Karpas-422 (cell line): ENCODE results near the gene SLC33A1. TPM values are rescaled to one million over a fixed set of nuclear protein-coding genes. Genes with fewer than 3 reads are reported as not detected.
A peak's percentile ranks its signal among the peaks of the same experiment; 100 is the strongest.
"Not testable (repeated sequence)": the region's sequence is repeated elsewhere in the genome, so short reads cannot be mapped to it uniquely, and the experiment has no call there.

Source experiments
- DNase-seq: peaks from one replicate; pipeline ENCODE4 v3.0.0-alpha.2; 2015
- H2AFZ ChIP-seq: fragments of 200-600 bp; sonication (generic); 2 replicates; pipeline ENCODE4 v1.6.1; 2014; ENCODE audit warnings: antibody characterized with exemption, low read length, mixed read lengths
- H3K27ac ChIP-seq: fragments of 200-600 bp; sonication (generic); 2 replicates; pipeline ENCODE4 v1.5.1; 2014; ENCODE audit warnings: mild to moderate bottlenecking, low read length, moderate library complexity
- H3K27me3 ChIP-seq: fragments of 200-600 bp; sonication (generic); 2 replicates; pipeline ENCODE4 v1.6.1; 2014; ENCODE audit warnings: low read length, mixed read lengths
- H3K36me3 ChIP-seq: fragments of 200-600 bp; sonication (generic); 2 replicates; pipeline ENCODE4 v1.6.1; 2014; ENCODE audit warnings: low read length, mixed read lengths; ENCODE audit not compliant: insufficient read depth
- H3K4me1 ChIP-seq: fragments of 200-600 bp; sonication (generic); 2 replicates; pipeline ENCODE4 v1.6.1; 2014; ENCODE audit warnings: mild to moderate bottlenecking, low read length, mixed read lengths
- H3K4me2 ChIP-seq: fragments of 200-600 bp; sonication (generic); 2 replicates; pipeline ENCODE4 v1.6.1; 2014; ENCODE audit warnings: low read length, low read depth, mild to moderate bottlenecking; ENCODE audit not compliant: poor library complexity, severe bottlenecking
- H3K4me3 ChIP-seq: fragments of 200-600 bp; sonication (generic); 2 replicates; pipeline ENCODE4 v1.5.1; 2014; ENCODE audit warnings: mild to moderate bottlenecking, antibody characterized with exemption, low read length, mixed read lengths
- H3K79me2 ChIP-seq: fragments of 200-600 bp; sonication (generic); 2 replicates; pipeline ENCODE4 v1.6.1; 2014; ENCODE audit warnings: mild to moderate bottlenecking, low read length, mixed read lengths
- H3K9ac ChIP-seq: fragments of 200-600 bp; sonication (generic); 2 replicates; pipeline ENCODE4 v1.6.0; 2014; ENCODE audit warnings: low read length
- H3K9me2 ChIP-seq: fragments of 200-600 bp; sonication (generic), shearing (Covaris generic); replicated peaks from 2 replicates; pipeline ENCODE4 v1.6.0; 2014; ENCODE audit warnings: mild to moderate bottlenecking, low read length, moderate library complexity; ENCODE audit not compliant: insufficient read depth
- H3K9me3 ChIP-seq: fragments of 300-700, 200-600 bp; sonication (generic); 2 replicates; pipeline ENCODE4 v1.6.1; 2014; ENCODE audit warnings: low read length, mixed read lengths
- H4K20me1 ChIP-seq: fragments of 200-600 bp; sonication (generic); 2 replicates; pipeline ENCODE4 v1.6.1; 2014; ENCODE audit warnings: mild to moderate bottlenecking, antibody characterized with exemption, low read length, low read depth; ENCODE audit not compliant: insufficient read depth
- total RNA-seq: library from RNA; depleted of rRNA; stranded (reverse); fragments of >200 nt; shearing (Covaris generic); gene quantifications from 2 replicates; pipeline ENCODE4 v1.2.3, GENCODE V29; 2014; ENCODE audit warnings: low replicate concordance

Gene SLC33A1
- total RNA-seq, 1 experiment from 2014 or later: 54.6 TPM

- DNase-seq: peak; percentile 97
- 0 out of 2 replicates have a peak, but pooled peaks cover 5% of the 10 kb centered on the region for H3K36me3 ChIP-seq
- H3K4me1 ChIP-seq: peaks cover 38% of the 10 kb centered on the region
- peak within 1 kb of the TSS; percentile 82 for H3K27ac ChIP-seq
- H3K9ac ChIP-seq: peak within 1 kb of the TSS; percentile 100
- peaks cover 49% of the 10 kb centered on the region for H3K79me2 ChIP-seq
- no peaks in the 10 kb centered on the region for H3K9me2 ChIP-seq
- H3K4me3 ChIP-seq: peak within 1 kb of the TSS; percentile 99
- H4K20me1 ChIP-seq: peaks cover 24% of the 10 kb centered on the region
- no peaks in the 10 kb centered on the region for H3K9me3 ChIP-seq
- H3K4me2 ChIP-seq: peak within 1 kb of the TSS; percentile 91
- peak within 1 kb of the TSS; percentile 92 for H2AFZ ChIP-seq
- H3K27me3 ChIP-seq: no peaks in the 10 kb centered on the region
Observed at GRCh38 chr3:155870133-155870944, 16.1 kb upstream of the SLC33A1 start, which contains the start of gene GMPS. TSS of gene GMPS (plus strand) at chr3:155870650. CDS start at chr3:155870871, 221 bp downstream.

GRCh38 chr3:155869691-155870090 is 15.5 kb upstream of the SLC33A1 start:
- peaks cover 42% of the 10 kb centered on the region for H3K79me2 ChIP-seq
- H4K20me1 ChIP-seq: peaks cover 24% of the 10 kb centered on the region
- peak; percentile 54 for DNase-seq
- H3K27ac ChIP-seq: peak overlapping the region; percentile 59
- no peaks in the 10 kb centered on the region for H3K9me3 ChIP-seq
- H3K4me3 ChIP-seq: peak overlapping the region; percentile 99
- H3K9ac ChIP-seq: peak overlapping the region; percentile 76
- no peaks in the 10 kb centered on the region for H3K9me2 ChIP-seq
- H3K27me3 ChIP-seq: no peaks in the 10 kb centered on the region
- H3K4me1 ChIP-seq: peaks cover 32% of the 10 kb centered on the region
- H2AFZ ChIP-seq: peak overlapping the region; percentile 92
- peak overlapping the region; percentile 91 for H3K4me2 ChIP-seq
- 0 out of 2 replicates have a peak, but pooled peaks cover 5% of the 10 kb centered on the region for H3K36me3 ChIP-seq

GRCh38 chr3:155863072-155863784 is 9.0 kb upstream of the SLC33A1 start:
- H3K4me2 ChIP-seq: no peak overlapping the region
- H3K36me3 ChIP-seq: no peaks in the 10 kb centered on the region
- H3K4me1 ChIP-seq: 0 out of 2 replicates have a peak, but pooled peaks cover 3% of the 10 kb centered on the region
- H4K20me1 ChIP-seq: no peaks in the 10 kb centered on the region
- no peaks in the 10 kb centered on the region for H3K9me2 ChIP-seq
- no peak for DNase-seq
- H3K27me3 ChIP-seq: no peaks in the 10 kb centered on the region
- no peak overlapping the region for H3K9ac ChIP-seq
- H3K9me3 ChIP-seq: peaks cover 4% of the 10 kb centered on the region; the same call in 1 of the 2 replicates
- no peak overlapping the region for H3K4me3 ChIP-seq
- no peak overlapping the region for H2AFZ ChIP-seq
- H3K79me2 ChIP-seq: no peaks in the 10 kb centered on the region
- H3K27ac ChIP-seq: no peak overlapping the region

GRCh38 chr3:155862290-155862982 is 8.2 kb upstream of the SLC33A1 start:
- not testable (repeated sequence) for H3K79me2 ChIP-seq, H3K9me2 ChIP-seq

DNA sequence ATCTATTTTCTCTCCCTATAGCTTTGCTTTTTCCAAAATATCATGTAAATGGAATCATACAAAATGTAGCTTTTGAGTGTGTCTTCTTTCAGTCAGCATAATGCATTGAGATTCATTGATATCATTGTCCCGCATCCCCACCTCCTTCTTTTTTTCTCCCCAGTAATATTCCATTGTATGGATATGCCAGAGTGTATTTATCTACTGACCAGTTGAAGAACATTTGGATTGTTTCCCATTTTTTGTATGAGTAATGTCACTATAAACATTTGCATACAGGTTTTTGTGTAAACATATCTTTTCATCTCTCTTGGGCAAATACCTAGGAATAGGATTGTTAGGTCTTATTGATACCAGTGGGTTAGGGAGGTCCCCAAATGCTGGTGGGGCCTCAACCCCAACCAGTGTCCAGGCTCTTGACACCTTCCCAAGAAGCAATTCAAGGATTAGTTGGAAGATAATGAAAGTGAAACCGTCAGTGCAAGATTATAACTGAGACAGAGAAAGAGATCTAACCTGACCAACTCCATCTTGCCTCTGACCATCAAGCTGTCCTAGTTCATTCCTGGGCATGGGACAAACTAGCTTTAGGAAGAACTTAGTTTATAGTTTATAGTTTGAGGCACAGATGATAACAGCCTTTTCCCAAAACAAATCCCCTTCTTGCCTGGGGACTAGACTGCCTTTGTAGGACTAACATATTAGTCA is 7.4 kb upstream of the SLC33A1 start:
- DNase-seq: no peak
- Histone ChIP-seq H3K9me2 (no peaks in the 10 kb centered on the region), H3K9me3 (peaks cover 4% of the 10 kb centered on the region; the same call in 1 of the 2 replicates), H2AFZ (no peak overlapping the region), H3K27me3 (no peaks in the 10 kb centered on the region), H3K36me3 (no peaks in the 10 kb centered on the region), H3K27ac (no peak overlapping the region), H3K79me2 (no peaks in the 10 kb centered on the region), H3K9ac (no peak overlapping the region), H3K4me2 (no peak overlapping the region), H3K4me1 (0 out of 2 replicates have a peak, but pooled peaks cover 3% of the 10 kb centered on the region), H3K4me3 (no peak overlapping the region), H4K20me1 (no peaks in the 10 kb centered on the region)

More at GRCh38 chr3:155862290-155862982, 8.2 kb upstream of the SLC33A1 start:
- peak; percentile 67 for DNase-seq
- H3K9me3 ChIP-seq, H3K4me1 ChIP-seq, H4K20me1 ChIP-seq, H3K27me3 ChIP-seq, H3K27ac ChIP-seq, H3K36me3 ChIP-seq, H3K4me2 ChIP-seq, H3K9ac ChIP-seq, H3K4me3 ChIP-seq, H2AFZ ChIP-seq: not testable (repeated sequence)

DNA sequence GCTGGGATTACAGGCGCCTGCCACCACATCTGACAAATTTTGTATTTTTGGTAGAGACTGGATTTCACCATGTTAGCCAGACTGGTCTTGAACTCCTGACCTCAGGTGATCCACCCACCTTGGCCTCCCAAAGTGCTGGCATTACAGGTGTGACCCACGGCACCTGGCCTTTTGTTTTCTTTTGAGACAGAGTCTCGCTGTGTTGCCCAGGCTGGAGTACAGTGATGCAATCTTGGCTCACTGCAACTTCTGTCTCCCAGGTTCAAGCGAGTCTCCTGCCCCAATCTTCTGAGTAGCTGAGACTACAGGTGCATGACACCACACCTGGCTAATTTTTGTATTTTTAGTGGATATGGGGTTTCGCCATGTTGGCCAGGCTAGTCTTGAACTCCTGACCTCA is 6.2 kb upstream of the SLC33A1 start:
- H4K20me1 ChIP-seq, H3K9ac ChIP-seq, H3K4me3 ChIP-seq, H3K9me3 ChIP-seq, H3K4me2 ChIP-seq, H3K27me3 ChIP-seq, H3K4me1 ChIP-seq, H3K9me2 ChIP-seq, H3K36me3 ChIP-seq, H3K27ac ChIP-seq, H3K79me2 ChIP-seq, DNase-seq, H2AFZ ChIP-seq: not testable (repeated sequence)

GRCh38 chr3:155859859-155860258 is 5.6 kb upstream of the SLC33A1 start:
- H3K79me2 ChIP-seq: no peaks in the 10 kb centered on the region
- no peak overlapping the region for H3K4me2 ChIP-seq
- no peak overlapping the region for H3K4me3 ChIP-seq
- peaks cover 4% of the 10 kb centered on the region; the same call in 1 of the 2 replicates for H3K9me3 ChIP-seq
- peaks cover 5% of the 10 kb centered on the region for H3K4me1 ChIP-seq
- H3K27me3 ChIP-seq: no peaks in the 10 kb centered on the region
- DNase-seq: peak; percentile 69
- peak overlapping the region; percentile 70 for H2AFZ ChIP-seq
- H4K20me1 ChIP-seq: no peaks in the 10 kb centered on the region
- H3K9ac ChIP-seq: no peak overlapping the region
- no peaks in the 10 kb centered on the region for H3K36me3 ChIP-seq
- H3K27ac ChIP-seq: no peak overlapping the region
- H3K9me2 ChIP-seq: no peaks in the 10 kb centered on the region
